ENCODE results near the gene MOV10L1.

DNA sequence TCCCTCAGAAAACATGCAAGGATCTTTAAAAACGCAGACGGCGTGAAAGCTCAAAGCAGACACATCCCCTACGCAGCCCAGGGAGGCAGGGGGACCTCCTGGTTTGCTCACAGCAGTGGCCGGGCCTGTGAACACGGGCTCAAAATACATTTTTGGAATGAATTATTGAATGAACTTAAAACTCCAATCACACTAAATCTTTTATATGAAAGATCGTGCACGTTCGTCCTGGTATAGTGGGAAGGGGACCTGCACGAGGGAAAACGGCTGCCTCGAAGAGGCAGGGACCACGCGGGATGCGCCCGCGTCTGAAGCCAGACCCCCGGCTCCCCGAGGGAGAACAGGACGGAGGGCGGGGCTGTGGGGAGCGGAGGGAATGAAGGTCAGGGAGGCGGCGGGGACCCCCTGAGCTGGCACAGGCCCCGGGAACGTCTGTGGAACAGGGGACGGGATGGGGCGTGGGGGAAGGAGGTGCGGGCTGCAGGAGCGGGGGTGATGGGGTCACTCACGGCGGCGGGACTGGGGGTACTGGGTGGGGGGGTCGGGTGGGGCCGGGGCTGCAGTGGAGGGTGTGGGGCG is 79.5 kb downstream of the MOV10L1 start:
- TF ChIP-seq CTCF (IDR thresholded peaks at IDR 0.05) (no peak), POLR2A (IDR thresholded peaks at IDR 0.05; ENCODE audit: low read depth) (no peak), POLR2AphosphoS5 (IDR thresholded peaks at IDR 0.05) (no peak), EP300 (IDR thresholded peaks at IDR 0.05) (no peak)

Measured in esophagus muscularis mucosa (tissue), 4 donors.